ENCODE data around the gene PNPLA6.

- no peak for TF ChIP-seq KDM4B (IDR thresholded peaks at IDR 0.05; ENCODE audit: borderline replicate concordance in 2 of 2, low read depth in 1 of 2)
- TF ChIP-seq ZFP36 (IDR thresholded peaks at IDR 0.05; ENCODE audit: low read depth, low read length, partially characterized antibody): no peak
- no peak for TF ChIP-seq ZNF830 (CRISPR knock-in tag; IDR thresholded peaks at IDR 0.05)
- TF ChIP-seq REST (IDR thresholded peaks at IDR 0.05; ENCODE audit: borderline replicate concordance): no peak
- no peak for TF ChIP-seq REST (CRISPR knock-in tag; IDR thresholded peaks at IDR 0.05; ENCODE audit: low read depth)
- TF ChIP-seq MEF2A (IDR thresholded peaks at IDR 0.05; ENCODE audit: control insufficient read depth, low read depth, low read length): no peak
- TF ChIP-seq, protein P1, sequence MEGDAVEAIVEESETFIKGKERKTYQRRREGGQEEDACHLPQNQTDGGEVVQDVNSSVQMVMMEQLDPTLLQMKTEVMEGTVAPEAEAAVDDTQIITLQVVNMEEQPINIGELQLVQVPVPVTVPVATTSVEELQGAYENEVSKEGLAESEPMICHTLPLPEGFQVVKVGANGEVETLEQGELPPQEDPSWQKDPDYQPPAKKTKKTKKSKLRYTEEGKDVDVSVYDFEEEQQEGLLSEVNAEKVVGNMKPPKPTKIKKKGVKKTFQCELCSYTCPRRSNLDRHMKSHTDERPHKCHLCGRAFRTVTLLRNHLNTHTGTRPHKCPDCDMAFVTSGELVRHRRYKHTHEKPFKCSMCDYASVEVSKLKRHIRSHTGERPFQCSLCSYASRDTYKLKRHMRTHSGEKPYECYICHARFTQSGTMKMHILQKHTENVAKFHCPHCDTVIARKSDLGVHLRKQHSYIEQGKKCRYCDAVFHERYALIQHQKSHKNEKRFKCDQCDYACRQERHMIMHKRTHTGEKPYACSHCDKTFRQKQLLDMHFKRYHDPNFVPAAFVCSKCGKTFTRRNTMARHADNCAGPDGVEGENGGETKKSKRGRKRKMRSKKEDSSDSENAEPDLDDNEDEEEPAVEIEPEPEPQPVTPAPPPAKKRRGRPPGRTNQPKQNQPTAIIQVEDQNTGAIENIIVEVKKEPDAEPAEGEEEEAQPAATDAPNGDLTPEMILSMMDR (IDR thresholded peaks at IDR 0.05 in 2 of 3, conservative IDR thresholded peaks at IDR 0.05 in 1 of 3; ENCODE audit: insufficient read depth in 2 of 3, low read depth in 1 of 3, low read length in 3 of 3): no peak
- TF ChIP-seq JUN (IDR thresholded peaks at IDR 0.05; ENCODE audit: borderline replicate concordance, low read depth, low read length): no peak
- TF ChIP-seq JUN (CRISPR knock-in tag; IDR thresholded peaks at IDR 0.05; ENCODE audit: borderline replicate concordance): no peak
Observed at GRCh38 chr19:7520131-7521051, 15.1 kb upstream of the PNPLA6 start.
